Stimulated activated CD4-positive, alpha-beta T cell treated with anti-CD3 and anti-CD28 coated beads, Interleukin-1b, Interleukin-23, amount 100 ng/mL, for 1 hour (primary cell): ENCODE results near the gene MARCHF9.
"Not testable (repeated sequence)": the region's sequence is repeated elsewhere in the genome, so short reads cannot be mapped to it uniquely, and the experiment has no call there.

Experiments used
- DNase-seq, 2 donors: peaks; one replicate each; pipeline ENCODE4 v3.0.0-alpha.2; 2020; ENCODE audit warnings: low read depth in 2 of 2

MARCHF9 gene, protein sequence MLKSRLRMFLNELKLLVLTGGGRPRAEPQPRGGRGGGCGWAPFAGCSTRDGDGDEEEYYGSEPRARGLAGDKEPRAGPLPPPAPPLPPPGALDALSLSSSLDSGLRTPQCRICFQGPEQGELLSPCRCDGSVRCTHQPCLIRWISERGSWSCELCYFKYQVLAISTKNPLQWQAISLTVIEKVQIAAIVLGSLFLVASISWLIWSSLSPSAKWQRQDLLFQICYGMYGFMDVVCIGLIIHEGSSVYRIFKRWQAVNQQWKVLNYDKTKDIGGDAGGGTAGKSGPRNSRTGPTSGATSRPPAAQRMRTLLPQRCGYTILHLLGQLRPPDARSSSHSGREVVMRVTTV

DNA sequence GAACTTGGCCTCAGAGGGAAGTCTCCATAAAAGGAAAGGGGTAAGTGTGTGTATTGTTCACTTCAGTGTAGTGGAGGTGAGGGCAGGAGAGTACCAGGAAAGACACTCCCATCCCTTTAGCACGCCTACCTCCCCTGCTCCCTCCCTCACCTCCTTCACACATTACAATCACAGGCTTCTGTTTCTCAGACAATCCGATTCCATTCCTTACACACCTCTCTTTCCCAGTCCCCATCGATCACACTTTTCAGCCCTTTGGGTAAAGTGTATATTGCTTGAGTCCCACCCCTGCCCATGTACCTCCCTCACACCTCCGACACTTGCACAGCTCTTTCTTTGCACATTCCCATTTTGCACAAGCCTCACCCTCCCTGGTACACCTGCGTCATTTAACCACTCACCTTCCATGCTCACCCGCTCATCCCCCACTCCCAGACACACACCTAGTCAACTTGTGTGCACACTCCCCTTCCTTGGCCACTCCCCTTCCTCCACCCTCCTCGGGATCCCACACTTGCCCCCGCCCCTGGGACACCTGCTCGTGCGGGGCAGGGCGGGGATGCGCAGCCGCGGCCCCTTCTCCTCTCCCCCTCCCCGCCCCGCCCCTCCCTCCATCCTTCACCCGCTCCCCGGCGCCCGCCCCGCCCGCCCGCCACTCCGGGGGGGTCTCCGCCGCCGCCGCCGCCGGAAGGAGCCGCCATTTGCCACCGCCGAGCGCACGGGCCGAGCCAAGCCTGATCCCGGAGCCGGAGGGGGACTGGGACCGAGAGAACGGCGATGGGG, at the start of gene MARCHF9:
TSS of gene MARCHF9 (plus strand) at position 693 of the 783 bp plus-strand sequence. CDS start 426 bp downstream, outside the sequence.
- peak; percentile 66 to 70 for DNase-seq

DNA sequence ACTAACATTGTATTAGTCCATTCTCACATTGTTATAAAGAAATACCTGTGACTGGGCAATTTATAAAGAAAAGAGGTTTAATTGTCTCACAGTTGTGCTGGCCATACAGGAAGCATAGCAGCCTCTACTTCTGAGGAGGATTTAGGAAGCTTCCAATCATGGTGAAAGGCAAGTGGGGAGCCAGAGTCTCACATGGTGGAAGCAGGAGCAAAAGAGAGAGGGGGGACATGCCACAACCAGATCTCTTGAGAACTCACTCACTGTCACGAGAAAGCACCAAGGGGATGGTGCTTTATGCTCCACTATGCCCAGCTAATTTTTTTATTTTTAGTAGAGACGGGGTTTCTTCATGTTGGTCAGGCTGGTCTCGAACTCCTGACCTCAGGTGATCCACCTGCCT, 47.7 kb upstream of the MARCHF9 start:
- no peak for DNase-seq

DNA sequence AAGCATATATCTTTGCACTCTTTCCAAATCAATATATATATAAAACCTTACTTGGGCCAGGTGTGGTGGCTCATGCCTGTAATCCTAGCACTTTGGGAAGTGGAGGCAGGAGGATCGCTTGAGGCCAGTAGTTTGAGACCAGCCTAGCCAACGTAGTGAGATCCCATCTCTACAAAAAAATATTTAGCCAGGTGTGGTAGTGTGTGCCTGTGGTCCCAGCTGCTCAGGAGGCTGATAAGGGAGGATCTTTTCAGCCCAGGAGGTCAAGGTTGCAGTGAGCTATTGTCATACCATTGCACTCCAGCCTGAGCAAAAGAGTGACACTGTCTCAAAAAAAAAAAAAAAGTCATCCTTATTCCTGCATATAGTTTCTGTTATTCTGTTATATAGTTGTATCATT, 46.6 kb upstream of the MARCHF9 start:
- no peak for DNase-seq

DNA sequence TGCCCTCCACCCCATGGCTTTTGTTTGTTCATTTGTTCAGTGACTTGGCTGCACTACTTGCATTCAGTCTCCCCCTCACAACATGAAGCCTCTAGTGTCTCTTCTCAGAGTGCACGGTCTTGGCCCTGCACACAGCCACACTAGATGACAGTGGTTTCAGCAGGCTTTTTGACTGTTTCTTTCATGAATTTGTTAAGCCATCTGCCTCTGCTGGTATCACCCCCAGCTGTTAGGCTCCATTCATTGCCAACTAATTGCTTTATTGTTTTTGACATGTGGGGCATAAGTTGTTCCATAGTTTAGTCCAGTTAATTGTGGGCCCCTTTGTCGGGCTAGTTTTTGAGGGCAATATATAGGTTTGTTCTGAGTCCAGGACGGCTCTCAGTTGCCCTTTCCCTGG, 42.2 kb upstream of the MARCHF9 start:
- no peak for DNase-seq

DNA sequence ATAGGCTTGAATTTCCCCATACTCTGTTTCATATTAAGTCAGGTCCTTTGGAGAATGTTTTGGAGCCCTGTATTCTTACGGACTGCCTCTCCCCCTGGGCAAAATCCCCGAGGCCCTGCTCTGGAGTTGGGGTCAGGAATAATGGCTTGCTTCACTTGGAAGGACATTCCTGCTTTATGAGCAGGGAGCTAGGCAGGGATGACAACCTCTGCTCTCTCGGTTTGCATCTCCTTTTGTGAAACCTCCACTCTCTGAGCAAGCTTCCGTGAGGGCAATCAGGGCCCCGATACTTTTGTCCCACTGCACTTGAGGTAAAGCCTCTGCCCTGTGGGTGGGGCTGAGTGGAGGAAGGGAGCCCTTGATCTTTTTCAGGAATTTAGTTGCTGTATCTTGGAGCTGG, 41.7 kb upstream of the MARCHF9 start:
- no peak for DNase-seq

DNA sequence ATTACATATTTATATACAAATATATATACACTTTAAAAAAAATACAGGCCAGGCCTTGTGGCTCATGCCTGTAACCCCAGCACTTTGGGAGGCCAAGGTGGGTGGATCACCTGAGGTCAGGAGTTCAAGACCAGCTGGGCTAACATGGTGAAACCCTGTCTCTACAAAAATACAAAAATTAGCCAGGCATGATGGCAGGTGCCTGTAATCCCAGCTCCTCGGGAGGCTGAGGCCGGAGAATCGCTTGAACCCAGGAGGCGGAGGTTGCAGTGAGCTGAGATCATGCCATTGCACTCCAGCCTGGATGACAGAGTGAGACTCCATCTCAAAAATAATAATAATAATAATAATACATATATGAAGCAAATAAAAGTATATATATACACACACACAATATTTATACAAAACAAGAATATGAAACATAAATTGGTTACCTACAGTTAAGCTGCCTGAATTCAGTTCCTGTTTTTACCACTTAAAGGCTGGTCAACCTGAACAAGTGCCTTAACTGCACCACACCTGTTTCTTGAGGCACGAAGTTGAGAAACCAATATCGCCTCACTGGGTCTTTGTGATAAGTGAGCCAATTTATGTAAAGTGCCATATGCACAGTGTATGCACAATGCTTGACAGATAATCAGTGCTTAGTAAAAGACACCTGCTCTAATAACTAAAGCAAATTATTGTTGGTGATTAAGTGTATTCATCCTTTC, 39.7 kb upstream of the MARCHF9 start:
- DNase-seq, result not testable (repeated sequence)

DNA sequence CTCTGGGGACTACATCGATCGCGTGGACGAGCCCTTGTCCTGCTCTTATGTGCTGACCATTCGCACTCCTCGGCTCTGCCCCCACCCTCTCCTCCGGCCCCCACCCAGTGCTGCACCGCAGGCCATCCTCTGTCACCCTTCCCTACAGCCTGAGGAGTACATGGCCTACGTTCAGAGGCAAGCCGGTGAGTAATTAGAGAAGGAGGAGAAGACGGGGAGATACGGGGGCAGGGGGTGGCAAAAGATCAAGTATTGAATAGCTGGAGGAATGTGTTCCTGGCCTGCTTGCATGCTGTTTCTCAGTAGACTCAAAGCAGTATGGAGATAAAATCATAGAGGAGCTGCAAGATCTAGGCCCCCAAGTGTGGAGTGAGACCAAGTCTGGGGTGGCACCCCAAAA, 39.1 kb upstream of the MARCHF9 start:
- DNase-seq, result no peak

DNA sequence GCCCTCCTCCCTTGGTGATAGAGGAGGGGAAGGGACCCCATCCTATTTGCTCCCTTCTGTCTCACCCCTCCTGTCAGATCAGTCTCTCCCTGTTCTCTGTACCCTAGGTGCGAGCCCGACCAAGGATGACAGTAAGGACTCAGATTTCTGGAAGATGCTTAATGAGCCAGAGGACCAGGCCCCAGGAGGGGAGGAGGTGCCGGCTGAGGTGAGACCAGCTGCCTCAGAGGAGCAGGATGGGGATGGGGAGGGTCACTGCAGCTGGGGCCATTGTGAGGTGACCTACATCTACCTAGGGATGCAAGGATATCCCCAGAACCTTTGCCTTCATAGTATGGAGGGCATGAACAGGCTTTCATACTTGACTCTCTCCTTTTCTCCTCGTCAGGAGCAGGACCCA, 38.6 kb upstream of the MARCHF9 start:
- DNase-seq, result no peak

DNA sequence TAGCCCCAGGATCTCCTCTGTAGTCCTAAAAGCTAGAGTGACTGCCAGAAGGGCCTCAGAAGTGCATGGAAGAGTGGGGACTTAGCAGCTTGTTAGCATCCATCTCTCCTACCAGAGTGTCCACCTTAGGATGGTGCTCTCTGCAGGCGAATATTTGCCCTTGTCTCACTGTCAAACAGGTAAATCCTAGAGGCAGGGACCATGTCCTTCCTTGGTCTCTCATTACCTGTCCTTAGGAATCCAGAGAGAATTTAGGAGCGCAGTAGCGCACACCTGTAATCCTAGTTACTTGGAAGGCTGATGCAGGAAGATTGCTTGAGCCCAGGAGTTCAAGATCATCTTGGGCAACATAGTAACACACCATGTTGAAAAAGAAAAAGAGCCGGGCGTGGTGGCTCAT, 37.8 kb upstream of the MARCHF9 start:
- DNase-seq, result no peak

DNA sequence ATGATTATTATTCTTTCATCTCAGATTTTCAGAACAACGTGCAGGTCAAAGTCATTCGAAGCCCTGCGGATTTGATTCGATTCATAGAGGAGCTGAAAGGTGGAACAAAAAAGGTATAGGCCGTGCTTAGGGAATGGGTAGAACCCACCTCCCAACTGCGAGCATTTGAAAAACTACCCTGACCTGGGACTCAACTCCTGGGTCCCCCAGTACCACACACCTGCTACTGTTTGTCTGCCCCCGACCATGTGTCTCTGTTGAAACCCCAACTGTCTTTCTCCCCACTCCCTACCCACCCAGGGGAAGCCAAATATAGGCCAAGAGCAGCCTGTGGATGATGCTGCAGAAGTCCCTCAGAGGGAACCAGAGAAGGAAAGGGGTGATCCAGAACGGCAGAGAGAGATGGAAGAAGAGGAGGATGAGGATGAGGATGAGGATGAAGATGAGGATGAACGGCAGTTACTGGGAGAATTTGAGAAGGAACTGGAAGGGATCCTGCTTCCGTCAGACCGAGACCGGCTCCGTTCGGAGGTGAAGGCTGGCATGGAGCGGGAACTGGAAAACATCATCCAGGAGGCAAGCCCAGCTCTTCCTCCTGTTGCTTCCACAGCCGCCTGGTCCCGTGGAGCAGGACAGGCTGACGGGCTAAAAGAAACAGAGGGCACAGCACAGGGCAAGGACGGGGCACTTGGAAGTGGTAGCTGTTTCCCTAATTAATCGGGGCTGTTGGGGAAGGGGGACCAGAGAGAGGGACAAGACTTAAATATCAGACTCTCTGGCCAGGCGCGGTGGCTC, 36.9 kb upstream of the MARCHF9 start:
- DNase-seq, result no peak

DNA sequence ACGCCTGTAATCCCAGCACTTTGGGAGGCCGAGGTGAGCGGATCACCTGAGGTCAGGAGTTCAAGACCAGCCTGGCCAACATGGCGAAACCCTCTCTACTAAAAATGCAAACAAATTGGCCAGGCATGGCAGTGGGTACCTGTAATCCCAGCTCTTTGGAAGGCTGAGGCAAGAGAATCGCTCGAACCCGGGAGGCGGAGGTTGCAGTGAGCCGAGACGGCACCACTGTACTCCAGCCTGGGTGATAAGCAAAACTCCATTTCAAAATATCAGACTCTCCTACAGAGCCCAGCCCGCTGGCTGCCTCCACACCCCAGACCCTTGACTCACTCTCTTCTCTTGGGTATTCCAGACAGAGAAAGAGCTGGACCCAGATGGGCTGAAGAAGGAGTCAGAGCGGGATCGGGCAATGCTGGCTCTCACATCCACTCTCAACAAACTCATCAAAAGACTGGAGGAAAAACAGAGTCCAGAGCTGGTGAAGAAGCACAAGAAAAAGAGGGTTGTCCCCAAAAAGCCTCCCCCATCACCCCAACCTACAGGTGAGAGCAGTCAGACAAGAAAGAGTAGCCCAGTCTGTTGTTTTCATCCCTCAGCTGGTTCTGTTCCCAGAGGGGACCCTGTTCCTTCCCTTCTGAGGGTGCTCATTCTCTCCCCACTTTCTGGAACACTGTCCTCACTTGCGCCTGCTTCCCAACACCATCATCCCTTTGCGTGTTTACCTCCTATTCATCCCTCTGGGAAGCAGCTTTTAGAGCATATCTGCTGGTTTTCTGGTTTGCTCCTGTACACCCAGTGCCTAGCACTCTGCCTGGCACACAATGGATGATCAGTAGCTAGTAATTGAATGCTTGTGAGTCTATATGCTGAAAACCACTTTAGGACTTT, 36.0 kb upstream of the MARCHF9 start:
- DNase-seq, result no peak

DNA sequence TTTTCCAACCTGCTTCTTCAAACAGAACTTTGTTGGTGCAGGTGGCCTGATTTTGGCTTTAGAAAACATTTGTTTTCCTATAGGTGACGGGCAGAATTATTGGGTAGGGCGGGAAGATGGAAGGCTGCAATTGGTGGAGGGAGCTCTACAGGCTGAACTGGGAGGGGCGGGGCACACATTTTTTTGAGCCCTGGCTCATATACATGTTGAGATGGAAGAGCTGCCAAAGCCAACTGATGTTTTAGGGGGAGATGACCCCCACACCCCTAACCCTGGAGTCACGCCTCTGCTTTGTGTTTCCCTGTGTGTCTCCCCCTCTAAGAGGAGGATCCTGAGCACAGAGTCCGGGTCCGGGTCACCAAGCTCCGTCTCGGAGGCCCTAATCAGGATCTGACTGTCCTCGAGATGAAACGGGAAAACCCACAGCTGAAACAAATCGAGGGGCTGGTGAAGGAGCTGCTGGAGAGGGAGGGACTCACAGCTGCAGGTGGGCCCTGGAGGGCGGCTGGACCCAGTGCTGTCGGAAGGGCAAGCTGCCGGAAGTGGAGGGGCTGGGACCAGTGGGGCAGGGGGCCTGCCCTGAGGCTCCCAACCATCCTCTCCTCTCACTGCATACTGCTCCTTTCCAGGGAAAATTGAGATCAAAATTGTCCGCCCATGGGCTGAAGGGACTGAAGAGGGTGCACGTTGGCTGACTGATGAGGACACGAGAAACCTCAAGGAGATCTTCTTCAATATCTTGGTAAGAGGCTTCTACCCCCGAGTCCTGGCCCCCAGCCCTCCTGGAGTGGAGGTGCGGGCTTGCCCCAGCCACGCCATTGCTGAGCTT, 34.9 kb upstream of the MARCHF9 start:
- DNase-seq, result no peak

DNA sequence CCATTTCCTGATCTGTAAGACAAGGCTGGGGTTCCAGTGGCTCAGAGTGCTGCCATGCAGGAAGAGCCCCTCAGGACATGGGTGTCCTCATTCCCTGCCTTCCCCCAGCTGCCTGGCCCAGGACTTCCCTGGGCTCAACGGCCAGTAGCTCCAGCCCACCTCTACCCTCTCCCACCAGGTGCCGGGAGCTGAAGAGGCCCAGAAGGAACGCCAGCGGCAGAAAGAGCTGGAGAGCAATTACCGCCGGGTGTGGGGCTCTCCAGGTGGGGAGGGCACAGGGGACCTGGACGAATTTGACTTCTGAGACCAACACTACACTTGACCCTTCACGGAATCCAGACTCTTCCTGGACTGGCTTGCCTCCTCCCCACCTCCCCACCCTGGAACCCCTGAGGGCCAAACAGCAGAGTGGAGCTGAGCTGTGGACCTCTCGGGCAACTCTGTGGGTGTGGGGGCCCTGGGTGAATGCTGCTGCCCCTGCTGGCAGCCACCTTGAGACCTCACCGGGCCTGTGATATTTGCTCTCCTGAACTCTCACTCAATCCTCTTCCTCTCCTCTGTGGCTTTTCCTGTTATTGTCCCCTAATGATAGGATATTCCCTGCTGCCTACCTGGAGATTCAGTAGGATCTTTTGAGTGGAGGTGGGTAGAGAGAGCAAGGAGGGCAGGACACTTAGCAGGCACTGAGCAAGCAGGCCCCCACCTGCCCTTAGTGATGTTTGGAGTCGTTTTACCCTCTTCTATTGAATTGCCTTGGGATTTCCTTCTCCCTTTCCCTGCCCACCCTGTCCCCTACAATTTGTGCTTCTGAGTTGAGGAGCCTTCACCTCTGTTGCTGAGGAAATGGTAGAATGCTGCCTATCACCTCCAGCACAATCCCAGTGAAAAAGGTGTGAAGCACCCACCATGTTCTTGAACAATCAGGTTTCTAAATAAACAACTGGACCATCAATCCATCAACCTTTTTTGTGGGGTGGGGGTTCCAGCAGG, 34.0 kb upstream of the MARCHF9 start:
- DNase-seq, result no peak

DNA sequence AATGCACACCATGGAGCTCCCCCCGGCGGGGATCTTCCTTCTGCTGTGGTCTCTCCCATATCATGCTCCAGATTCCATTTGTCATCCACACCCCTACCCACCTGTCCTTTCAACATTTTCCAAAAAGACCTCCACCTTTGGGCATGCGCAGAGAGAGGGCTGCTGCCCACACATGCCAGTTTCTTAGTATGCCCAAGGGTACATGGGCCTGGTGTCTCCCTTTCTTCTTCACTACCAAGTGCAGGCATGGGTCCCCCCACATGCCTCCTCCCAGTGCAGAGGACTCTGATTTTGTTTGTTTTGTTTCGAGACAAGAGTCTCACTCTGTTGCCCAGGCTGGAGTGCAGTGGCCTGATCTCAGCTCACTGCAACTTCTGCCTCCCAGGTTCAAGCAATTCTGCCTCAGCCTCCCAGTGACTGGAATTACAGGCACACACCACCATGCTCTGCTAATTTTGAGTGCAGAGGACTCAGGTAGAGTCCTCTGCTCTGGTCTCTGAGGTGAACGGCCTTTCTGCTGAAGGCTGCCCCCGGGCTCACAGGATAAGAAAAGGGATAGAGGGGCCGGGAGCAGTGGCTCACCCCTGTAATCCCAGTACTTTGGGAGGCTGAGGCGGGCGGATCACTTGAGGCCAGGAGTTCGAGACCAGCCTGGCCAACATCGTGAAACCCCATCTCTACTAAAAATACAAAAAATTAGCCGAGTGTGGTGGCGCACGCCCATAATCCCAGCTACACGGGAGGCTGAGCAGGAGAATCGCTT, 32.9 kb upstream of the MARCHF9 start:
- not testable (repeated sequence) for DNase-seq

DNA sequence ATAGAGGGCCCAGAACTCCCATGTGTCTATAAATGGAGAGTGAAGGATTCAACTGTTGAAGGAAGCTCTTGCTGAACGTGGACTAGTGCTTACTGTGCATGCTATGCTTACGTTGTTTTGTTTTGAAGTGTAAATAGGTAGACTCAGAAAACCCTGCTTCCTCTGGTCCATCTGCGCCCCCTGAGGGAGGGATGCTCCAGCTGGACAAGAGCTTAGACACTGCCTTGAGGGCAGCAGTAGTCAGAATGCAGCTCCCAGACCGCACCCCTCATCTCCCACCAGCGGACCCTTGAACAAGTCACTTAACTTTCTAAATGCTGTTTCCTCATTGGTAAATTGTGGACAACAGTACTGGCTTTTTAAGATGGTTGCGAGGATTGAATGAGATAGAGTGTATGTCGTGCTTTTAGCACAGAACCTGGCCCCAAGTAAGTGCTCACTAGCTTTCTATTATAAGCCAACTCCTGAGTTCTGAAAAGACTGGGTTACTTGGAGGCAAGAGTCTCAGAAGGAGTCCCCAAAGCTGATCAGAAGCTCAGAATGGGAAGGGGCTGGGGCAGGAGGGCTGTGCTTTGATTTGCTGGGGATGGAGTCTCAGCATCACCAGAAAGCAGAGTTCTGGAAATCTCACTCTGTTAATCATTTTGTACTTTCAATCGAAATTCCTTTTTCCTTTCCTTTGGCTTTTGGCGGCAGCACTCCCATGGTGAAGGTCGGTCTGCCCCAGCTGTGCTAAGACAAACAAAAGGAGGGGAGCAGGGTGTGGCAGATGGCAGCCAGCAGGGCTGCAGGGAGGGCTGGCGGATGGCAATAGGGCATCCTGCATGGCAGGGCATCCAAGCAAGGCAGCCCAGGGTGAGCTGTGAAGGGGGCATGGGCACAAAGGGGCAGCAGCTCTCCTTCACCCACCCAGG, 31.9 kb upstream of the MARCHF9 start:
- no peak for DNase-seq

DNA sequence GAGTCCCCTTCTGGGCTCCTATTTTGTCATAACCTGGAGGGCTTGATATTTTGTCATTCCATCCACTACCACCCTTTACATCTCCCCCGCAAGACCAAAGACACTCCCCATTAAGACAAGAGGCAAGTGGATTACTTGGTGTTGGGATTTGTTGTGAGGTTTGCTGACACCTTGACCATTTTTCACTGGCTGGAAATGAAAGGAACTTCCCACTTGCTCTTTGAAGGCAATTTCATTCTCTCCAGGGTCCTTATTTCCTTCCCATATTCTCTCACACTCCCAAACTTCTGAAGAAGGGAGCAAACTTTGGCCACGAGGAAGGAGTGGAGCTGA, 31.3 kb upstream of the MARCHF9 start:
- DNase-seq, result no peak
